OCI-LY3 (cell line): ENCODE data around the gene ZNF407.

ENCODE experiments used
- EZH2phosphoT487 ChIP-seq: fragments of 200-600 bp; shearing (Covaris generic); IDR thresholded peaks from 2 replicates; pipeline ENCODE4 v1.6.1; 2018; ENCODE audit warnings: antibody characterized with exemption, mixed run types, low read depth
- TF ChIP-seq, protein P1 (sequence below): fragments of 200-600, 300-600 bp; sonication (generic); IDR thresholded peaks from 2 replicates; pipeline ENCODE4 v1.5.1; 2014; ENCODE audit warnings: antibody characterized with exemption, low read length, low read depth

DNA sequence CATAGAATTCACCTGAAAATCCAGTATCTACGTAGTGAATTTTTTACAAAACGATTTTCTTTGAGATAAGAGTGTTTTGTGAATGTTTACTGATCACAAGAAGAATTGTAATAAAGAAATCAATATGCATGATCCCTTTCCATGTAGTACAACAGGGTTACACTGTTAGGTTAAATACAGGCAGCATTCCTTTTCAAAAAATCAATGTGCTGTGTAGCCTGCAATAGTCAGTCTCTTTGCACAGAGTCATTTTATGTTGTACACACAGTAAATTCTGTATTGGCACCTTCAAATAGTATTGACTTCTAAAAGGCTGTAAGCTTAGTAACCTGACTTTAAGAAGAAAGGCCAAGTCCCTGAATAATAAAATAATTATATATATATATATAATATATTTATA, 63.3 kb downstream of the ZNF407 start:
- TF ChIP-seq, protein P1, sequence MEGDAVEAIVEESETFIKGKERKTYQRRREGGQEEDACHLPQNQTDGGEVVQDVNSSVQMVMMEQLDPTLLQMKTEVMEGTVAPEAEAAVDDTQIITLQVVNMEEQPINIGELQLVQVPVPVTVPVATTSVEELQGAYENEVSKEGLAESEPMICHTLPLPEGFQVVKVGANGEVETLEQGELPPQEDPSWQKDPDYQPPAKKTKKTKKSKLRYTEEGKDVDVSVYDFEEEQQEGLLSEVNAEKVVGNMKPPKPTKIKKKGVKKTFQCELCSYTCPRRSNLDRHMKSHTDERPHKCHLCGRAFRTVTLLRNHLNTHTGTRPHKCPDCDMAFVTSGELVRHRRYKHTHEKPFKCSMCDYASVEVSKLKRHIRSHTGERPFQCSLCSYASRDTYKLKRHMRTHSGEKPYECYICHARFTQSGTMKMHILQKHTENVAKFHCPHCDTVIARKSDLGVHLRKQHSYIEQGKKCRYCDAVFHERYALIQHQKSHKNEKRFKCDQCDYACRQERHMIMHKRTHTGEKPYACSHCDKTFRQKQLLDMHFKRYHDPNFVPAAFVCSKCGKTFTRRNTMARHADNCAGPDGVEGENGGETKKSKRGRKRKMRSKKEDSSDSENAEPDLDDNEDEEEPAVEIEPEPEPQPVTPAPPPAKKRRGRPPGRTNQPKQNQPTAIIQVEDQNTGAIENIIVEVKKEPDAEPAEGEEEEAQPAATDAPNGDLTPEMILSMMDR: no peak
- no peak for TF ChIP-seq EZH2phosphoT487
